SU-DHL-6 (cell line): ENCODE data around the gene NT5C1A.

Experiments
- EZH2phosphoT487 ChIP-seq: fragments of 200-600 bp; sonication (generic), shearing (Covaris generic); conservative IDR thresholded peaks from 2 replicates; pipeline ENCODE4 v1.6.1; 2018; ENCODE audit warnings: mild to moderate bottlenecking, antibody characterized with exemption, low read length, moderate library complexity, mixed read lengths
- TF ChIP-seq, protein P1 (sequence below): fragments of 200-600 bp; sonication (generic); IDR thresholded peaks from one replicate; pipeline ENCODE4 v1.5.1; 2017; ENCODE audit warnings: antibody characterized with exemption, mild to moderate bottlenecking, low read length, moderate library complexity; ENCODE audit not compliant: insufficient read depth, poor library complexity, severe bottlenecking

DNA sequence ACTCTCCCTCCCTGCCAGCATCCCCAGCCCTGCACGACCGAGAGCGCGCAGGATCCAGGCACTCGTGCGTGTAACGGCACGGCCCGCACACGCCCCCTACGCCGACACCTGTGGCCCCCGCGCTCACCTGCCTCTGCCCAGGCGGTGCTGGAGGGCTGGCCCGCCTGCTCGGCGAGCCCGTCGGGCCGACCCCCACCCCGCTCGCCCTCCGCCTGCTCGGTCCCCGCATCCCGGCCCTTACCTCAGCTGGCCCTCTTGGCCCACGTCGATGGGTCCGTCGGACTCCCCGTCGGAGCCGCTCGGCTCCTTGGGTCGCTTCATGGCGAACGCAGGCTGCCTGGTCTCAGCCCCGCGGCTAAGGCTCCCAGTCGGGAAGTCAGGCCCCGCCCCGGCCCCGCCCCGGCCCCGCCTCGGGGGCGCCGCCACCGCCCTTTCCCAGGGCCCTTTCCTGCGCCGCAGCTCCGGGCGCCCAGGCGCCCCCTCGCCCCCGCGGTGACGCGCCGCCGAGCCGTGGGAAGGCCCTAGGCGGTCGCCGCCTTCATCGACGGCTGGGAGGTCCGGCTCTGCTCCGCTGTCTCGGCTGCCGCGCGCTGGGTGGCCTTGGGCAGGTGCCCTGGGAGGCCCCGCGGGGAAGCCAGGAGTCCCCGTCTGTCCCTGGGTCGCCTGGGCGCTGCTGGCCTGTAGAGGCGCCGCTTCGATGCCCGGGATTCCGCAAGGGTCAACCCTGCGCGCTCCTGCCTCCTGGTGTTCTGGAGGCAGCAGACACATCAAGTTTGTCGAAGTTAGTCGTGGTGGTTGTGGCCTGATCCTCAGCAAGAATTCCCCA, 32.4 kb downstream of the NT5C1A start, which contains the start of gene HEYL:
- TF ChIP-seq, protein P1, sequence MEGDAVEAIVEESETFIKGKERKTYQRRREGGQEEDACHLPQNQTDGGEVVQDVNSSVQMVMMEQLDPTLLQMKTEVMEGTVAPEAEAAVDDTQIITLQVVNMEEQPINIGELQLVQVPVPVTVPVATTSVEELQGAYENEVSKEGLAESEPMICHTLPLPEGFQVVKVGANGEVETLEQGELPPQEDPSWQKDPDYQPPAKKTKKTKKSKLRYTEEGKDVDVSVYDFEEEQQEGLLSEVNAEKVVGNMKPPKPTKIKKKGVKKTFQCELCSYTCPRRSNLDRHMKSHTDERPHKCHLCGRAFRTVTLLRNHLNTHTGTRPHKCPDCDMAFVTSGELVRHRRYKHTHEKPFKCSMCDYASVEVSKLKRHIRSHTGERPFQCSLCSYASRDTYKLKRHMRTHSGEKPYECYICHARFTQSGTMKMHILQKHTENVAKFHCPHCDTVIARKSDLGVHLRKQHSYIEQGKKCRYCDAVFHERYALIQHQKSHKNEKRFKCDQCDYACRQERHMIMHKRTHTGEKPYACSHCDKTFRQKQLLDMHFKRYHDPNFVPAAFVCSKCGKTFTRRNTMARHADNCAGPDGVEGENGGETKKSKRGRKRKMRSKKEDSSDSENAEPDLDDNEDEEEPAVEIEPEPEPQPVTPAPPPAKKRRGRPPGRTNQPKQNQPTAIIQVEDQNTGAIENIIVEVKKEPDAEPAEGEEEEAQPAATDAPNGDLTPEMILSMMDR: no peak
- no peak for TF ChIP-seq EZH2phosphoT487
